Stimulated activated CD8-positive, alpha-beta memory T cell treated with anti-CD3 and anti-CD28 coated beads, Interleukin-12 subunit alpha, Interleukin-12 subunit beta, amount 100 ng/mL, for 1 hour (primary cell): Measurements from ENCODE around the gene A4GALT.
"Not testable (repeated sequence)": the region's sequence is repeated elsewhere in the genome, so short reads cannot be mapped to it uniquely, and the experiment has no call there.

Experiments used
- DNase-seq: peaks from one replicate; pipeline ENCODE4 v3.0.0-alpha.2; 2020; ENCODE audit warnings: low read depth

A4GALT gene

GRCh38 chr22:42682113-42682851 is 38.4 kb downstream of the A4GALT start:
- DNase-seq, result no peak

DNA sequence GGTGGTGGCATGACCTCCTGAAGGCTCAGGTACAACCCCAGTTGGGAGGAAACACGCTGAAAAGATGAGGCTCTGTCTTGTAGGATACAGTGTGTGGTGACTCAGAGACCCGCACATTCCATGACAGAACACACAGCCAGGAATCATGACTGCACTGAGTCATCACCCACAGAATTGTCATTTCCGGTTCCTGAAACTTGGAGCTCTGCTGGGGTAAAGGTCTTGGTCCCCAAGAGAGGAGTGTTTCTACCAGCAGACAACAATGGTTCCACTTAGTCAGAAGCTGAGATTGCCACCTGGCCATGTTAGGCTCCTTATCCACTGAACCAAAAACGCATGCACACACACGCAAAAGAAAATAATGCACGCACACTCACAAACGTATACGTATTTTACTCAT is 40.0 kb downstream of the A4GALT start:
- DNase-seq, result no peak

DNA sequence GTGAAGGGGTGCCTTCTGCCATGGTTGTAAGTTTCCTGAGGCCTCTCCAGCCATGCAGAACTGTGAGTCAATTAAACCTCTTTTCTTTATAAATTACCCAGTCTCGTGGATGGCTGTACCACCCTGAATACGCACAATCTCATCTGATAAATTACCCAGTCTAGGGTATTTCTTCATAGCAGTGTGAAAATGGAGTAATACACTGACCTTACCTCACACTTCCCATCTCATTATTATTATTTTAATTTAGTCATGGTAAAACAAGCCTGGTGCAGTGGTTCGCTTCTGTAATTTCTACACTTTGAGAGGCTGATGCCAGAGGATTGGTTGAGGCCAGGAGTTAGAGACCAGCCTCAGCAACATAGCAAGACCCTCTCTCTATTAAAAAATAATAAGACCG is 41.0 kb downstream of the A4GALT start:
- no peak for DNase-seq

DNA sequence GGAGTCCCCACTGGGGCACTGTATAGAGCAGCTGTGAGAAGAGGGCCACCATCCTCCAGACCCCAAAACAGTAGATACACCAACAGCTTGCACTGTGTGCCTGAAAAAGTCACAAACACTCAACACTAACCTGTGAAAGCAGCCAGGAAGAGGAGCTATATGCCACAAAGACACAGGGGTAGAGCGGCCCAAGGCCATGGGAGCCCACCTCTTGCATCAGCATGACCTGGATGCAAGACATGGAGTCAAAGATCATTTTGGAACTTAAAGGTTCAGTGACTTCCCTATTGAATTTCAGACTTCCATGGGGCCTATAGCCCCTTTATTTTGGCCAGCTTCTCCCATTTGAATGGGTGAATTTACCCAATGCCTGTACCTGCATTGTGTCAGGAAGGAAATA is 41.8 kb downstream of the A4GALT start:
- no peak for DNase-seq

DNA sequence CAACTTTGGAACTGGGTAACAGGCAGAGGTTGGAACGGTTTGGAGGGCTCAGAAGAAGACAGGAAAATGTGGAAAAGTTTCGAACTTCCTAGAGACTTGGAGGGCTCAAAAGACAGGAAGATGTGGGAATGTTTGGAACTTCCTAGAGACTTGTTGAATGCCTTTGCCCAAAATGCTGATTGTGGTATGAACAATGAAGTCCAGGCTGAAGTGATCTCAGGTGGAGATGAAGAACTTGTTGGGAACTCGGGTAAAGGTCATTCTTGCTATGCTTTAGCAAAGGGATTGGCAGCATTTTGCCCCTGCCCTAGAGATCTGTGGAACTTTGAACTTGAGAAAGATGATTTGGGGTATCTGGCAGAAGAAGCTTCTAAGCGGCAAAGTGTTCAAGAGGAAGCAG is 42.7 kb downstream of the A4GALT start:
- not testable (repeated sequence) for DNase-seq

- DNase-seq, result no peak
These were observed 44.5 kb downstream of the A4GALT start for GRCh38 chr22:42676059-42676607.

DNA sequence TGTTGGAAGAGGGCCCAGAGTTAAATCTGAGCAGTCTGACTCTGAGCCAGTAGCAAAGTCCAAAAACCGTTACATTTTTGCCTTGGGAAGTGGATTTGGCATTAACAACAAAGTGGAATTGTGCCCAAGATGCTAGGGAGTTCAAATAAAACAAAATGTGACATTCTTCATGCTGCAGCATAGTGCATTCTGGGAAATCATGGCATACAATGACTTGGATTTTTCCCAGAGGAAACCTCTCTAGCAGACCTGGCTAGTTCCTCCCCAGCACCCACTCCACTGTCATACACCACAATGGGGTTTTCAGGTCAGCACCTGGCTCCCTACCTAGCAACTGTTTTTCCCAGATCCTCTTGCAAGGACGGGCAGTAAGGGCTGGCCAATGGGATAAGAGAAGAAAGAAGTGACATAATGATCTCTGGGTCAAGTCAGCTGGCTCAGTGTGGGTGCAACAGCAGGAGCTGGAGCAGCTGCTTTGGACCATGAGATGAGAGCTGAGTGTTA is 46.7 kb downstream of the A4GALT start:
- DNase-seq, result no peak

DNA sequence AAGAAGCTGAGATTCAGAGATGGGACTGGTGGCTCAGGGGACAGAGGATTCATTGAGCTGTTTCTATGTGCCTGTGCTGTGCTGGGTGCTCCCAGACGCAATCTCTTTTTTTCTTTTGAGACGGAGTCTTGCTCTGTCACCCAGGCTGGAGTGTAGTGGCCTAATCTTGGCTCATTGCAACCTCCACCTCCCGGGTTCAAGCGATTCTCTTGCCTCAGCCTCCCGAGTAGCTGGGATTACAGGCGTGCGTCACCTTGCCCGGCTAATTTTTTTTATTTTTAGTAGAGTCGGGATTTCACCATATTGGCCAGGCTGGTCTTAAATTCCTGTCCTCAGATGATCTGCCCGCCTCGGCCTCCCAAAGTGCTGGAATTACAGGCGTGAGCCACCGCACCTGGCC is 47.6 kb downstream of the A4GALT start:
- not testable (repeated sequence) for DNase-seq

- DNase-seq, result no peak
These were observed 49.6 kb downstream of the A4GALT start for GRCh38 chr22:42670921-42671709.

DNA sequence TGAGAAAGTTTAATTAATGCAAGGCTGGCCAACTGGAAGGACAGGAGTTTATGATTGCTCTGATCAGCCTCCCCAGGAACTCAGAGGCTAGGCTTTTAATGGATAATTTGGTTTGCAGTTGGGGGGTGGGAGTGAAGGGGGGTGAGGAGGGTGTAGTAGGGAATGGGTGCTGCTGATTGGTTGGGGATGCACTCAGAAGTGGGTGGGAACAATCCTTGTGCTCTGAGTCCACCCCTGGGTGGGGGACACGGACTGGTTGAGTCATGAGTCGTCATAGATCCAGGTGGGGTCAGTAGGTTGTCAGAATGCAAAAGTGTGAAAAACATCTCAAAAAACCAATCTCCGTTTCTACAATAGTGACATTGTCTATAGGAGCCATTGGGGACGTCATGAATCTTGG is 50.6 kb downstream of the A4GALT start:
- DNase-seq, result no peak

- DNase-seq, result not testable (repeated sequence)
These were observed 54.3 kb downstream of the A4GALT start for GRCh38 chr22:42666393-42666792.

- DNase-seq, result no peak
These were observed 55.5 kb downstream of the A4GALT start for GRCh38 chr22:42664976-42665831.

GRCh38 chr22:42661985-42662831 is 58.5 kb downstream of the A4GALT start:
- peak; percentile 71 for DNase-seq

GRCh38 chr22:42656578-42656977 is 64.1 kb downstream of the A4GALT start:
- no peak for DNase-seq

GRCh38 chr22:42655693-42656092 is 65.0 kb downstream of the A4GALT start:
- no peak for DNase-seq

DNA sequence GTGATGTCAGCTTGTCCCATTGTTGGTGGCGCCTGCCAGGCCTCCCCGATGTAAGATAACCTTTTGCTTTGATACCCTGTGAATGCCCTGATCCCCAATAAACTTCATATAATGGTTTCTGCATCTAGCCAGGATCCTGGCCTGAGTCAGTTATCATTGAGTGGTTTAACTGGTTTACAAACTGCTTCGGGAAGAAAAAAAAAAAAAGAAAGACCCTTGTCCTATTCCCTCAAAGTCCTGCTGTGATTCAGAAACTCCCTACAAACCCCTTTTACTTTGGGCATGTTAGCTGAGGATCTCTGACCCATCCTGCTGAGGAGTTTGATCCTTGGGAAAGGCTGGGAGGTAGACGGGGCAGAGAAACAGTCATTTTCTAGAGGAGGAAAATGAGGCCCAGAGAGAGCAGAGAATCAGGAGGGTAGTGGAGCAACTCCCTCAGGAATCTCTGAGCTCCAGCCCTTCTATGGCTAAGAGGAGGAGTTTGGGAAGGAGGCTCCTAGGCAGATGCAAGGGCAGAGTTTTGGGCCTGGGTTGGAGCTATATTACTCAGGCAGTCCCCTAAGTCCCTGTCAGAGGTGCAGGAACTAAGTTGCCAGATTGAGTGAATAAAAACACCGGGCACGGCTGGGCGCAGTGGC is 66.1 kb downstream of the A4GALT start:
- no peak for DNase-seq

- DNase-seq, result no peak
These were observed 66.7 kb downstream of the A4GALT start for GRCh38 chr22:42653999-42654398.

GRCh38 chr22:42651134-42651533 is 69.5 kb downstream of the A4GALT start:
- DNase-seq, result no peak

DNA sequence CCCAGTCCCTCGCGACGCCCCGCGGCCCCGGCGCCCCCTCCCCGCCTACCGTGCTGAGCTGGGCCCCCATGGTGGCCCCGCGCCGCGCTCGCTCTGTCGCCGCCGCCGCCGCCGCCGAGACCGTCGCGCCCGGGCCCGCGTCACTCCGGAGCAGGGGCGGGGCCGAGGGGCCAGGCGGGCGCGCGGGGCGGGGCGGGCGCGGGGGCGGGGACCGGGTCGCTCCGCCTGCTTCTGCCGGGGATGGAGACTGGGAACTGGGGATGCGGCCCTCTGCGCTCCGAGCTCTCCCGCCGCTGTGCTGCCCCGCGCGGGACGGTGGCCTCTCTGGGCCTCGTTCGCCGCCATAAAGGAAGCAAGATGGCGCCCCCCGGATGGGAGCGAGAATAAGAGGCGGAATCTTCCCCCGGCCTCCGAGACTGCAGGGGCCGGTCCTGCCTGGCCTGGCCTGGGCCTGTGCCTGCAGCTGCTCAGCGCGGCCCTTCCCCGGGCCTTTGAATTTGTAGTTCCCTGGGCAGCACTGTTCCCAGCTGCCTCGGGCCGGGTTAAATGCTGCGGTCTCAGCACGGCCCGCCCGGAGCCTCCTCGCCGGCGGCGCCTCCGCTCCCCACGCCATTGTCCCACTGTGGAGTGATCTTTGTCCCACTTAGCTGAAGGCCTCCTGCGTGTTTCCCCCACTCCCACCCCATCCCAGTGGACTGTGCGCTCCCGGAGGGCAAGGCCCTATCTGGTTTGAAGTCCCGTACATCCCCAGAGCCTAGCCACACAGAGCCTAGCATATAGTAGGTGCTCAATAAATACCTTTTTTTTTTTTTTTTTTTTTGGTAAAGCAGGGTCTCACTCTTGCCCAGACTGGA is 71.2 kb downstream of the A4GALT start, which contains the start of gene CYB5R3:
Gene CYB5R3, minus strand, starts transcription at position 147 of the 854 bp plus-strand sequence. Its CDS starts 77 bp downstream, at position 70.
- DNase-seq, result peak; percentile 49
